NCI-H82 treated with DMSO at 0.1 percent for 48 hours (cell line): Measurements from ENCODE around the gene KCND3.

Source experiments
- DNase-seq: peaks from one replicate; lab custom pipeline; 2025; ENCODE audit not compliant: unreplicated experiment; lab: John Stamatoyannopoulos, UW

KCND3 gene

GRCh38 chr1:111884772-111885443 lies 104.6 kb downstream of the KCND3 start:
- no peak for DNase-seq

DNA sequence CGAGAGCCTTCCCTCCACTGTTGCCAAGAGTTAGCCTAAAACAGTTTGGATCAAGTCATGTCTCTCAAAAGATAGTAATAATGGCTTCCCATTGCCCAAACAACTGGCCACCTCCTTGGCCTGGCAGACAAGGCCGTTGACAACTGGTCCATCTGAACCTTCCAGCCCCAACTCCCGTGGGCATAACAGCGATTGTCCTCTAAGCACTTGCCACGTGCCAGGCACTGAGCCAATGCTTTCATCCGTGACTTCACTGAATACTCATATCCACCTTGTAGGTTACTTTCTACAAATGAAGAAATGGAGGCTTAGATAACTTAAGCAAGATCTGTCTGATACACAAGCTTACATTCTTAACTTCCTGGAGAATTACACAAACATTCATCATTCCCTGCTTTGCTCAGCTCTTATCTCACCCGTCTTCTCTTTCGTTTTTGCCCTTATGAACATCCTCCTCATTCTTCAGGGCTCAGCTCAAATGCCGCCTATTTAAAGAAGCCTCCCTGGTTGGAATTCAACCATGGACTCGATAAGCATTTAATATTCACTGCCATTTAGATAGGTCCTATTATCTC lies 106.4 kb downstream of the KCND3 start:
- no peak for DNase-seq

GRCh38 chr1:111882559-111882958 lies 106.9 kb downstream of the KCND3 start:
- DNase-seq = peak; percentile 73

- DNase-seq = peak; percentile 64
Measured at GRCh38 chr1:111880881-111881837, 108.3 kb downstream of the KCND3 start.

- DNase-seq = no peak
Measured at GRCh38 chr1:111879081-111879480, 110.4 kb downstream of the KCND3 start.

GRCh38 chr1:111878649-111879048 lies 110.8 kb downstream of the KCND3 start:
- DNase-seq = no peak

DNA sequence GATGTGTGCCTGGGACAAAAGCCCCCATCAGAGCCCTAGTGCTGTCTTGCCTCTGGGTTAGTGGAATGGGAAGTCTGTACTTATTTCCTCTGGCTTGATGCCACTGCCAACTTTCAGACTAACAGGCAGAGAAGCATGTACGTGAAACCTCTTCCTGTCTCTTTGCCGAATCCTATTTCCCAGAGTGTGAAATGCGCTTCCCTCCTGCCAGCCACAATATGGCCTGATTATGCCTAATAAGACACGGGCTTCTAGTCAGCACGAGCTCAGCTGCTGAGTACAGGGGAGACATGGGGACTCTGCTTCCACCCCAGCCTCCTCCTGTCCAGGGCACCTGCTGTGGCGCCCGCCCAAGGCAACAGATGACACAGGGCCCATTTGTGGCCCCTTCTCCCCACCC lies 111.4 kb downstream of the KCND3 start:
- no peak for DNase-seq

DNA sequence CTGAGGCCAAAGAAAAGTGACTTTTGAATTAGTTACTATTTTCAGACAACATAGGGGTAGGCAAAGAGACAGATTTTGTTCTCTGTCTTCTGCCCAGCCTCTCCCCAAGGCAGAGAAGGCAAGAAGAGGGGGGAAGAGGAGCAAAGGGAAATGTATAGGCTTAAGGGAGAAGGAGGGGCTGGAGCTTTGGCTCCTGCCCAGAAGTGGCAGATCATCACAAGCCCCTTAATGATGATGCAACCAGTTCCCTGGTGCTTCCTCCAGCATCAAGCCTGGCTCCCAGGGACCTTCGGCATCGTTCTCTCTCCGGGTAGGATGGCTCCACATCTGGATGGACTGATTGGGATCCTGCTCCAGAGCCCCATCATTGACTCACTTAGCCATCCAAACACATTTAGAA lies 112.8 kb downstream of the KCND3 start:
- peak; percentile 53 for DNase-seq

GRCh38 chr1:111875640-111876039 lies 113.8 kb downstream of the KCND3 start:
- no peak for DNase-seq

GRCh38 chr1:111873460-111874030 lies 115.9 kb downstream of the KCND3 start:
- DNase-seq = no peak

GRCh38 chr1:111870181-111870580 lies 119.3 kb downstream of the KCND3 start:
- DNase-seq = no peak

GRCh38 chr1:111867868-111868440 lies 121.5 kb downstream of the KCND3 start:
- DNase-seq = no peak

- no peak for DNase-seq
Measured at GRCh38 chr1:111864862-111865261, 124.6 kb downstream of the KCND3 start.

GRCh38 chr1:111863401-111863800 lies 126.1 kb downstream of the KCND3 start:
- DNase-seq = no peak

GRCh38 chr1:111862599-111862998 lies 126.9 kb downstream of the KCND3 start:
- no peak for DNase-seq

GRCh38 chr1:111861523-111861922 lies 127.9 kb downstream of the KCND3 start:
- DNase-seq = no peak

- no peak for DNase-seq
Measured at GRCh38 chr1:111857194-111857651, 132.2 kb downstream of the KCND3 start.

GRCh38 chr1:111856411-111857185 lies 132.9 kb downstream of the KCND3 start:
- DNase-seq = no peak

- no peak for DNase-seq
Measured at GRCh38 chr1:111855260-111855659, 134.2 kb downstream of the KCND3 start.

GRCh38 chr1:111852261-111852721 lies 137.2 kb downstream of the KCND3 start:
- peak; percentile 83 for DNase-seq
